ENCODE results near the gene POLDIP2.

Gene POLDIP2

DNA sequence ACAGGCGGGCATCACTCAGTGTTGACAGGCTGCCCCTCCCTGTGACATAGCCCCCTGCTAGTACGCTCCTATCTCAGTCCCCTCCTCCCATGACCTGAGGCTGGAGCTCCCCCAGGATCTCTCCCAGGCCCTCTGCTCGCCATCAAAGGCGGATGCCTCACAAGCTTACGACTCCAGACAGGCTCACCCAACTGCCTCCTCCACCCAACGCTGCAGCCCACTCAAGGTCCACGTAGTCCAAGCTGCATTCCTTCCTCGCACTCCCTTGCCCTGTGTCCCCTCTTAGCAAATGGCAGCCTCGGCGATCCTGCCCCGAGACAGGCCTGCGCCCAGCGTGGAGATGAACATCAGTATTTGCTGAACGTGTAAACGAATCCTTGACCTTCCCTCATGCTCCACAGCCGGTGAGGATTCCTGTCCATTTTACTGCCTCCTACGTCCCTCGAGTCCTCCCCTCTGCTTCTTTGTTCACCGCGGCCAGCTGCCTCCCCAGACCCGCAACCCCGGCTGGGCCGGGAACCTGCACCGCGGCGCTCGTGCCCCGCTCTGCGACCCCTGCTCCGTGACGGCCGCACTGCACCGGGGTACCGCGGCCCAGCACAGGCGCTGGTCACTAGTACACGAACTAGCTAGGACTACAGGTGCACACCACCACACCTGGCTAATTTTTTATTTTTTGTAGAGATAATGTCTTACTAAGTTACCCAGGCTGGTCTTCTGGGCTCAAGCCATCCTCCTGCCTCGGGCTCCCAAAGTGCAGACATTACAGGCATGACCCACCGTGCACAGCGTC is 39.2 kb downstream of the POLDIP2 start:
- H3K27me3 ChIP-seq (ENCODE audit: control insufficient read depth, insufficient read depth, low read length) = peaks cover 6% of the 10 kb centered on the region
- H3K9ac ChIP-seq (ENCODE audit: low read depth, low read length) = peak overlapping the region; percentile 81
- H3K36me3 ChIP-seq (ENCODE audit: control insufficient read depth, insufficient read depth, low read length) = no peaks in the 10 kb centered on the region
- H3K4me1 ChIP-seq (ENCODE audit: control insufficient read depth, insufficient read depth, low read length) = peaks cover 8% of the 10 kb centered on the region
- no peaks in the 10 kb centered on the region for H3K9me3 ChIP-seq (ENCODE audit: control insufficient read depth, insufficient read depth, low read length)
- H3K4me3 ChIP-seq (ENCODE audit: low read depth, low read length) = peak overlapping the region; percentile 92

DNA sequence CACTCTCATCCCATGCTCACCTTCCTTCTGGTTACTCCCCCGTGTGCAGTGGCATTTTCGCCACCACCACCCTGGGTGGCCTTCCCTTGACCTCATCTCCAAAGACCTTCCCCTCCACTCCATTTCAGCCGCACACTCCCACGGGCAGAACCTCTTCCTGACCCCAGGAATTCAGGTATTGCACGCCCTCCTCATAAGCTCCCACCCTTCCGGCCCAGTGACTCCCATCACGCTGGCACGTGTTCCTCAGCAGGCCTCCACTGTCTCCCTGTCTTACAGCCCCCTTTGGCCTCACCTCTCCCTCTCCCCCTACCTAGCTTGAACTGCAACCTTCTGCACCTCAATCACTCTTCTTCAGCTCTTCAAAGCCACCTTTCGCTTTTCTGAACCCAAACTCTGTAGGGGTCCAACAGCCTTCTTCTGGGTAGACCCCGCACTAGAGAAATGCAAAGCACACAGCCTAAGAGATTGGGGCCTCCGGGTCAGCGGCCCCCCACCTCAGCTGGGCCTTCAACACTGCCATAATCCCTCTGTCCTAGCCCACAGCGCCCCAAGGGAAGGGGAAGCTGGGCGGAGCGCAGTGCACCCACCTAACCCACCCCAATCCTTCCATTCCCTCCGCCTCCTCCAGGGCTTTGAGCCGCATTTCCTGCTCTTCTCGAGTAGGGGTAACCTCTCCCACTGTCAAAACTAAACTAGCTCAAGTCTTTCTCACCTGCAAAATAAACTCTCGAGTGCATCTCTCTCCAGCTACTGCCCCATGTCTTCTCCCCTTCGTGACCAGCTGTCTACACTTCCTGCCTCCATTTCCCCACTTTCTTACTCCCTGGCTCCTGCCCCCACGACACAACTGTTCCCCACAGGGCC is 40.0 kb downstream of the POLDIP2 start:
- H3K4me1 ChIP-seq (ENCODE audit: control insufficient read depth, insufficient read depth, low read length) = peaks cover 6% of the 10 kb centered on the region
- H3K9me3 ChIP-seq (ENCODE audit: control insufficient read depth, insufficient read depth, low read length) = no peaks in the 10 kb centered on the region
- H3K36me3 ChIP-seq (ENCODE audit: control insufficient read depth, insufficient read depth, low read length) = no peaks in the 10 kb centered on the region
- peak overlapping the region; percentile 81 for H3K9ac ChIP-seq (ENCODE audit: low read depth, low read length)
- peak overlapping the region; percentile 92 for H3K4me3 ChIP-seq (ENCODE audit: low read depth, low read length)
- peaks cover 6% of the 10 kb centered on the region for H3K27me3 ChIP-seq (ENCODE audit: control insufficient read depth, insufficient read depth, low read length)

DNA sequence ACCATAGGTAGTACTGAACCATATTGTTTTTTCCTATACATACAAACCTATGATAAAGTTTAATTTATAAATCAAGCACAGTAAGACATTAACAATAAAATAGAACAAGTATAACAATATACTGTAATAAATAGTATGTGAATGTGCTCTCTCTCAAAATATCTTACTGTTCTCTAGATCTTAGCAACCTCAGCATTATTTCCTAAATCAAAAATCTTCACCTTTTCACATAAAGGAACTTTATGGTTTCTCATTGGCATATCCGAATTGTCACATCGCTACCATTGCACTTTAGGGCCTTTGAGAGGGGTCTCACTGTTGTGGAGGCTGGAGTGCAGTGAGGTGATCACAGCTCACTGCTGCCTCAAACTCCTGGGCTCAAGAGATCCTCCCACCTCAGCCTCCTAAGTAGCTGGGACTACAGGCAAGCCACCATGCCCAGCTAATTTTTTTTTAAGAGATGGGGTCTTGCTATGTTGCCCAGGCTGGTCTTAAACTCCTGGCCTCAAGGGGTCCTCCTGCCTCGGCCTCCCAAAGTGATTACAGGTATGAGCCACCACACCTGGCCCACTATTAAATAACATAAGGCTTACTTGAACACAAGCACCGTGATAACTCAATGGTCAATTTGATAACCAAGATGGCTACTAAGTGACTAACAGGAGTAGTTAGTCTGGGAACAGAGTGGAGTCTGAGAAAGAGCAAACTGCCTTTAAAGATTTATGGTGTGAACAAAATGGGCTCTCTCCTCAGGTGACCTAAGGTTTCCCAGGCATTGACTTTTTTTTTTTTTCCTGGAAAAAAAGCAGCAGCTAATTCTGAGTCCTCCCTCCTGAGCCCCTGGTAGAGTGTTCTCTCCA is 41.3 kb downstream of the POLDIP2 start:
- no peak overlapping the region for H3K9ac ChIP-seq (ENCODE audit: low read depth, low read length)
- H3K4me3 ChIP-seq (ENCODE audit: low read depth, low read length) = no peak overlapping the region
- H3K27me3 ChIP-seq (ENCODE audit: control insufficient read depth, insufficient read depth, low read length) = peaks cover 6% of the 10 kb centered on the region
- H3K36me3 ChIP-seq (ENCODE audit: control insufficient read depth, insufficient read depth, low read length) = no peaks in the 10 kb centered on the region
- H3K4me1 ChIP-seq (ENCODE audit: control insufficient read depth, insufficient read depth, low read length) = peaks cover 6% of the 10 kb centered on the region
- no peaks in the 10 kb centered on the region for H3K9me3 ChIP-seq (ENCODE audit: control insufficient read depth, insufficient read depth, low read length)

DNA sequence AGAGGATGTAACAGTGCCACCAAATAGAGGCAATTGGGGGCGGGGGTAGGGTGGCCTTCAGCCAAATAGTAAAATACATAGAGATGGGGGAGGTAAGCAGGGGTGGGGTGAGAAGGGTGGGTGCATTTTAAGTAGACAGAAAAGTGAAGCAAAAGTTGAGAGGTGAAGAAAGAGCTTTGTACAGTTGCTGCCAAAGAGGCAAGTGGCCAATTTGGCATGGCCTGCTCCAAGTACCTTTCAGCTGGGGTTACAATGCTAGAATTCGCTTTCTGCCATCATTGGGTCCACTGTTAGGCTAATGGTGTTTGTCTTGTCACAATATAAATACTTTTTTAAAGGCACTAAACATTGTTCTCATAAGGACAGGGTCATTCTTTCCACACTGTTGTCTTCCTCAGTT is 43.5 kb downstream of the POLDIP2 start:
- H3K9ac ChIP-seq (ENCODE audit: low read depth, low read length) = no peak overlapping the region
- H3K9me3 ChIP-seq (ENCODE audit: control insufficient read depth, insufficient read depth, low read length) = no peaks in the 10 kb centered on the region
- peaks cover 6% of the 10 kb centered on the region for H3K27me3 ChIP-seq (ENCODE audit: control insufficient read depth, insufficient read depth, low read length)
- peaks cover 6% of the 10 kb centered on the region for H3K4me1 ChIP-seq (ENCODE audit: control insufficient read depth, insufficient read depth, low read length)
- H3K36me3 ChIP-seq (ENCODE audit: control insufficient read depth, insufficient read depth, low read length) = no peaks in the 10 kb centered on the region
- H3K4me3 ChIP-seq (ENCODE audit: low read depth, low read length) = no peak overlapping the region

DNA sequence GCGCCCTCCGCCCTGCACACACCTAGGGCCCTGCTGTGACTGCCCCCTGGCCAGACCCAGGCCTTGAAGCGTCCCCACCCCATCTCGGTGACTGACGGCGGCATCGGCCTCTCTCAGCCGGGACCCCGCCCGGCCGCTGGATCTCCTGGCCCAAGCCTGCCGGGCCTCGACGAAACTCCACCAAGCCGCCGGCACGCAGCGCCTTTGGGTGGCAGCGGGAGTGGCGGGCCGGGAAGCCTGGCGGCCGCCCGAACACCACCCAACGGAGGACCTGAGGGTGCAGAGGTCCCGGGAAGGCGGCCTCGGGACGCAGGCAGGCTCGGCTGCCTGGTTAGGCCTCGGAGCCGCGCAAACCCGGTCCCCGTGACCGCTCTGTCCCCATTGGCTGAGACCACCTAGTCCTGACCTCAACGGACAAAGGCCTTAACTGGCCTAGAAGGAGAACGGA is 50.3 kb downstream of the POLDIP2 start:
- Histone ChIP-seq H3K4me1 (ENCODE audit: control insufficient read depth, insufficient read depth, low read length) (no peaks in the 10 kb centered on the region), H3K36me3 (ENCODE audit: control insufficient read depth, insufficient read depth, low read length) (no peaks in the 10 kb centered on the region), H3K27me3 (ENCODE audit: control insufficient read depth, insufficient read depth, low read length) (peaks cover 2% of the 10 kb centered on the region), H3K9me3 (ENCODE audit: control insufficient read depth, insufficient read depth, low read length) (no peaks in the 10 kb centered on the region), H3K4me3 (ENCODE audit: low read depth, low read length) (no peak overlapping the region), H3K9ac (ENCODE audit: low read depth, low read length) (no peak overlapping the region)

DNA sequence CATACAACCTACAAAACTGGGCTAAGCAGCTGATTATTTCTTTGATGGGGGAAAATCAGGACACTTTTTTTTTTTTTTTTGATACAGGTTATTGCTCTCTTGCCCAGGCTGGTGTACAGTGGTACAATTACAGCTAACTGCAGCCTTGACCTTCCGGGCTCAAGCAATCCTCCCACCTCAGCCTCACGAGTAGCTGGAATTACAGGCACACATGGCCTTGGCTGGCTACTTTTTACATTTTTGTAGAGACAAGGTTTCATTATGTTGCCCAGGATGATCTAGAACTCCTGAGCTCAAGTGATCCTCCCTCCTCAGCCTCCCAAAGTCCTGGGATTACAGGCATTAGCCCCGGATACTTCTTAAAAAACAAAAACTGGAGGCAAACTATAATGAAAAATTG is 58.9 kb downstream of the POLDIP2 start:
- H3K9me3 ChIP-seq (ENCODE audit: control insufficient read depth, insufficient read depth, low read length) = no peaks in the 10 kb centered on the region
- H3K27me3 ChIP-seq (ENCODE audit: control insufficient read depth, insufficient read depth, low read length) = no peaks in the 10 kb centered on the region
- no peaks in the 10 kb centered on the region for H3K36me3 ChIP-seq (ENCODE audit: control insufficient read depth, insufficient read depth, low read length)
- H3K4me3 ChIP-seq (ENCODE audit: low read depth, low read length) = no peak overlapping the region
- no peak overlapping the region for H3K9ac ChIP-seq (ENCODE audit: low read depth, low read length)
- H3K4me1 ChIP-seq (ENCODE audit: control insufficient read depth, insufficient read depth, low read length) = no peaks in the 10 kb centered on the region

Data from iPS-15b (cell line).